Loucy (cell line): ENCODE results near the gene AQP6.

Source experiments
- H2AFZ ChIP-seq: fragments of 200-600 bp; sonication (generic); 2 replicates; pipeline ENCODE4 v1.6.0; 2016; ENCODE audit warnings: antibody characterized with exemption, mild to moderate bottlenecking, low read length, moderate library complexity
- H3F3A ChIP-seq: fragments of 200-600 bp; 2 replicates; pipeline ENCODE4 v1.6.0; 2016; ENCODE audit warnings: antibody characterized with exemption, low read depth, mild to moderate bottlenecking
- H3K27me3 ChIP-seq: fragments of 200-600 bp; sonication (generic); 2 replicates; pipeline ENCODE4 v1.6.1; 2014; ENCODE audit warnings: low read length, mild to moderate bottlenecking; ENCODE audit not compliant: insufficient read depth, poor library complexity, severe bottlenecking
- H3K36me3 ChIP-seq: fragments of 200-600 bp; sonication (generic); 2 replicates; pipeline ENCODE4 v1.6.1; 2016; ENCODE audit warnings: low read length; ENCODE audit not compliant: insufficient read depth
- H3K4me1 ChIP-seq: fragments of 200-600 bp; sonication (generic); 2 replicates; pipeline ENCODE4 v1.5.1; 2014; ENCODE audit warnings: low read length, mild to moderate bottlenecking; ENCODE audit not compliant: insufficient read depth, poor library complexity, severe bottlenecking
- H3K4me2 ChIP-seq: fragments of 200-600 bp; sonication (generic); 2 replicates; pipeline ENCODE4 v1.6.0; 2014; ENCODE audit warnings: antibody characterized with exemption, low read length, low read depth, mild to moderate bottlenecking; ENCODE audit not compliant: poor library complexity, severe bottlenecking
- H3K4me3 ChIP-seq: fragments of 200-600 bp; sonication (generic); 2 replicates; pipeline ENCODE4 v1.5.1; 2014; ENCODE audit warnings: low read length, mild to moderate bottlenecking, mixed read lengths; ENCODE audit not compliant: poor library complexity, severe bottlenecking
- H3K79me2 ChIP-seq: fragments of 200-600 bp; sonication (generic); 2 replicates; pipeline ENCODE4 v1.6.1; 2014; ENCODE audit warnings: low read length; ENCODE audit not compliant: insufficient read depth
- H3K9ac ChIP-seq: fragments of 200-600 bp; sonication (generic); 2 replicates; pipeline ENCODE4 v1.6.0; 2014; ENCODE audit warnings: mild to moderate bottlenecking, low read depth, low read length, moderate library complexity; ENCODE audit not compliant: poor library complexity, severe bottlenecking
- H3K9me2 ChIP-seq: fragments of 200-600 bp; sonication (generic); replicated peaks from 2 replicates; pipeline ENCODE4 v1.6.1; 2016; ENCODE audit warnings: low read depth, low read length, mixed read lengths
- H3K9me3 ChIP-seq: fragments of 200-600 bp; sonication (generic); 2 replicates; pipeline ENCODE4 v1.6.1; 2014; ENCODE audit warnings: mild to moderate bottlenecking, antibody characterized with exemption, low read length, low read depth; ENCODE audit not compliant: insufficient read depth
- H4K20me1 ChIP-seq: fragments of 200-600 bp; sonication (generic); 2 replicates; pipeline ENCODE4 v1.6.0; 2014; ENCODE audit warnings: antibody characterized with exemption, low read length, mild to moderate bottlenecking; ENCODE audit not compliant: insufficient read depth, poor library complexity, severe bottlenecking
- CTCF ChIP-seq: fragments of 200-600 bp; sonication (generic); conservative IDR thresholded peaks from 2 replicates; pipeline ENCODE4 v1.5.1; 2014; ENCODE audit warnings: mild to moderate bottlenecking, antibody characterized with exemption, low read length
- EZH2phosphoT487 ChIP-seq: fragments of 200-600 bp; IDR thresholded peaks from 2 replicates; pipeline ENCODE4 v1.6.1; 2018; ENCODE audit warnings: antibody characterized with exemption, mild to moderate bottlenecking, moderate library complexity, borderline replicate concordance

AQP6 gene

GRCh38 chr12:50003595-50003994 is 30.8 kb downstream of the AQP6 start:
- H3K4me3 ChIP-seq: no peak overlapping the region
- H3K27me3 ChIP-seq: no peaks in the 10 kb centered on the region
- H3K36me3 ChIP-seq: peaks cover 79% of the 10 kb centered on the region
- no peak overlapping the region for H3K4me2 ChIP-seq
- H3K79me2 ChIP-seq: peaks cover 49% of the 10 kb centered on the region
- peaks cover 4% of the 10 kb centered on the region; the same call in 1 of the 2 replicates for H3F3A ChIP-seq
- no peaks in the 10 kb centered on the region for H3K9me3 ChIP-seq
- peaks cover 4% of the 10 kb centered on the region for H4K20me1 ChIP-seq
- no peak overlapping the region for H2AFZ ChIP-seq
- TF ChIP-seq CTCF: no peak
- TF ChIP-seq EZH2phosphoT487: no peak
- H3K4me1 ChIP-seq: peaks cover 27% of the 10 kb centered on the region
- no peak overlapping the region for H3K9ac ChIP-seq
- H3K9me2 ChIP-seq: no peaks in the 10 kb centered on the region

GRCh38 chr12:50004696-50005095 is 31.9 kb downstream of the AQP6 start:
- no peaks in the 10 kb centered on the region for H3K9me3 ChIP-seq
- peaks cover 8% of the 10 kb centered on the region for H4K20me1 ChIP-seq
- peaks cover 76% of the 10 kb centered on the region for H3K36me3 ChIP-seq
- no peak overlapping the region for H2AFZ ChIP-seq
- TF ChIP-seq EZH2phosphoT487 (no peak), CTCF (no peak)
- H3K27me3 ChIP-seq: no peaks in the 10 kb centered on the region
- no peaks in the 10 kb centered on the region for H3K9me2 ChIP-seq
- no peak overlapping the region for H3K4me2 ChIP-seq
- H3K9ac ChIP-seq: no peak overlapping the region
- H3F3A ChIP-seq: peaks cover 4% of the 10 kb centered on the region; the same call in 1 of the 2 replicates
- H3K79me2 ChIP-seq: peaks cover 59% of the 10 kb centered on the region
- H3K4me1 ChIP-seq: peaks cover 27% of the 10 kb centered on the region
- H3K4me3 ChIP-seq: no peak overlapping the region

DNA sequence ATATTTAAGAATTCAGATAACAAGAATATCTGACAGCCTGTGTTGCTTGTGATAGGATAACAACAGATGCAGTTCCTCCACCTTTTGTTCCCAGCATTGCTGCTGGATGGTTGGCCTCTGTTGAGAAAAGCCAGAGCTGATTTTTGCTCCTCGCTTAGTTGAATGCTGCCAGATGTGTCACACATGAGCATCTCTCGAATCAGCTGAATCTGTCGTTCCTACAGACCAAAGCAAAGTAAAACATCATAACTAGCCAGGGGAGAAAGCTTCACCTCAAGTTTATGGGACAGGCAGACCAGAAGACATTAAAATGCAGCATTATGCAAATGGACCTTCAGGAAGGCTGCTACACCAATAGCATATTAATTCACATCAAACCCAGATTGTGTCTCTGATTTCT is 32.4 kb downstream of the AQP6 start:
- TF ChIP-seq EZH2phosphoT487 (no peak), CTCF (no peak)
- peaks cover 7% of the 10 kb centered on the region; the same call in 1 of the 2 replicates for H3F3A ChIP-seq
- H3K79me2 ChIP-seq: peaks cover 64% of the 10 kb centered on the region
- H3K9me2 ChIP-seq: no peaks in the 10 kb centered on the region
- no peak overlapping the region for H3K4me2 ChIP-seq
- H2AFZ ChIP-seq: no peak overlapping the region
- H3K27me3 ChIP-seq: no peaks in the 10 kb centered on the region
- H3K9ac ChIP-seq: no peak overlapping the region
- no peaks in the 10 kb centered on the region for H3K9me3 ChIP-seq
- peaks cover 78% of the 10 kb centered on the region for H3K36me3 ChIP-seq
- no peak overlapping the region for H3K4me3 ChIP-seq
- H4K20me1 ChIP-seq: peaks cover 12% of the 10 kb centered on the region
- H3K4me1 ChIP-seq: peaks cover 27% of the 10 kb centered on the region
